Mononuclear cell (primary cell): ENCODE results near the gene CACNG5. TPM values are rescaled to one million over a fixed set of nuclear protein-coding genes. Genes with fewer than 3 reads are reported as not detected.
"Not testable (repeated sequence)": the region's sequence is repeated elsewhere in the genome, so short reads cannot be mapped to it uniquely, and the experiment has no call there.

ENCODE experiments used
- H3K27me3 ChIP-seq: 2 replicates; pipeline ENCODE4 v1.6.0; 2011; ENCODE audit warnings: low read length, control low read depth; ENCODE audit not compliant: insufficient read depth
- H3K4me1 ChIP-seq: 2 replicates; pipeline ENCODE4 v1.5.1; 2011; ENCODE audit warnings: mild to moderate bottlenecking, low read length, control low read depth; ENCODE audit not compliant: insufficient read depth
- H3K4me3 ChIP-seq: 2 replicates; pipeline ENCODE4 v1.5.1; 2011; ENCODE audit warnings: mild to moderate bottlenecking, low read length, moderate library complexity
- H3K9me3 ChIP-seq: 2 replicates; pipeline ENCODE4 v1.5.1; 2011; ENCODE audit warnings: low read depth, mild to moderate bottlenecking, control low read depth, low read length
- total RNA-seq: library from RNA; depleted of rRNA; stranded (reverse); fragments of >200 nt; gene quantifications from one replicate; pipeline ENCODE4 v1.2.3, GENCODE V29; 2012

The CACNG5 gene
- total RNA-seq, 1 donor: not detected

- Histone ChIP-seq H3K9me3 (no peaks in the 10 kb centered on the region), H3K27me3 (no peaks in the 10 kb centered on the region), H3K4me1 (no peaks in the 10 kb centered on the region), H3K4me3 (no peak overlapping the region)
Measured at GRCh38 chr17:66898536-66898935, 63.6 kb downstream of the CACNG5 start.

- Histone ChIP-seq H3K27me3 (no peaks in the 10 kb centered on the region), H3K9me3 (no peaks in the 10 kb centered on the region), H3K4me3 (no peak overlapping the region), H3K4me1 (no peaks in the 10 kb centered on the region)
Measured at GRCh38 chr17:66900126-66901010, 65.5 kb downstream of the CACNG5 start.

DNA sequence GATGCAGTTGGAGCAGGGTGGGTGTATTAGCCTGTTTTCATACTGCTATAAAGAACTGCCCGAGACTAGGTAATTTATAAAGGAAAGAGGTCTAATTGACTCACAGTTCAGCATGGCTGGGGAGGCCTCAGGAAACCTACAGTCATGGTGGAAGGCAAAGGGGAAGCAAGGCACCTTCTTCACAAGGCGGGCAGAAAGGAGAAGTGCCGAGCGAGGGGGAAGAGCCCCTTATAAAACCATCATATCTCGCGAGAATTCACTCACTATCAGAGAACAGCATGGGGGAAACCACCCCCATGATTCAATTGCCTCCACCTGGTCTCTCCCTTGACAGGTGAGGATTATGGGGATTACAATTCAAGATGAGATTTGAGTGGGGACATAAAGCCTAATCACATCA, 68.4 kb downstream of the CACNG5 start:
- not testable (repeated sequence) for H3K27me3 ChIP-seq

DNA sequence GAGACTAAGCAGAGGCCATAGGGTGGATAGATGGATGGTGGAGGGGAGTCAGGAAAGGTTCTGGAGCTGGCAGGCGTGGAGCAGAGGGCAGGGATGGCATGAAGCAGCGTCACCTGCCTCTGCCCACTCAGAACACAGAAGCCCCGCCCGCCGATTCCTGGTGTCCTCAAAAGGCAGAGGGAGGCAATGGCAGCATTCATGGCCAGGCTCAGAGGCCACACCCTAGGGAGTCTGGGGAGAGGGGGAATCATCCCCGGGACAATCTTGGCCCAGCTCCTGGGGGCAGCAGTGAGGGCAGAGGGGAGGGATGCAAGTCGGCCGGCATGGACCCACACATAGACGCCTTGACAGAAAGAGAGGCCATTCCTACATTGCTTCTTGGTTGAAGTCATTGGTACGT, 68.9 kb downstream of the CACNG5 start:
- Histone ChIP-seq H3K9me3 (no peaks in the 10 kb centered on the region), H3K4me1 (no peaks in the 10 kb centered on the region), H3K27me3 (no peaks in the 10 kb centered on the region), H3K4me3 (no peak overlapping the region)

More for the DNA sequence above, 68.4 kb downstream of the CACNG5 start:
- H3K4me3 ChIP-seq, H3K9me3 ChIP-seq, H3K4me1 ChIP-seq: not testable (repeated sequence)

DNA sequence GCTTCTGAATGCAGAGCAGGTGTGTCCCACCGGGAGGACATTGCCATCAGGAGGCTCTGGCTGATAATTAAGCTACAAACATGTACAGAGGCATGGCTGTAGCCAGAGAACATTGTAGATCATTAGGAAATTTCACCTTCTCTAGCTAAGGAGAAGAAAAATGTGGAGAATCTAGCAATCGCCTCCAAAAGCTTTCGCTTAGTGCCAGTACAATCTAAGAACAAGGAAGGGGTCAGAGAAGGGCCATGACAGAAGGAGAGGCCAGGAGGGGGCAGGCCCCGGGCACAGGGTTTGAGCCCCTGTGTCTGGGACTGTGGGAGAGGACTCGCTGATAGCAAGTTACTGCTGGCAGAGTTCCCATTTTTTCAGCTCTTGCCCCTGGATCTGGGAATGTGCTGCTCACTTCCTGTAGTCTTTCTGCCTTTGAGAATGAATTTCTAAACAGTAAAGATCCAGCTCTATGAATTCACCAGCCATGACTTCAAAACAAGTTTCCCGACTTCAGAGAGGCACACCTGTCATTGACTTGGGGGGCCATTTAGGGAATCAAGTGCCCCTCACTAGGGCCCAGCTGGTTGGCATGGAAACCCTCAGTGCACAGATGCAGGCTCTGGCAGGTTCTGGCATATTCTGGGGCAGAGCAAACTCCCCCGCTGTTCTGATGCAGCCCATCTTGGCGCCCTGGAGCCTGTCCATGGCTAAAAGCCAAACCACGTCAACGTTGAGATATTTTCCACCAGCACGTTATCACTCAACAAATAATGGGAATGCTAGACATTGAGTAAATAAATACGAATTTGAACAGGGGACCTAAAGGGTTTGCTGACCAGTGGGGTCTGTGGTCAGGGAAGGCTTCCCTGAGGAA, 70.1 kb downstream of the CACNG5 start:
- Histone ChIP-seq H3K4me1 (no peaks in the 10 kb centered on the region), H3K9me3 (no peaks in the 10 kb centered on the region), H3K27me3 (no peaks in the 10 kb centered on the region)

DNA sequence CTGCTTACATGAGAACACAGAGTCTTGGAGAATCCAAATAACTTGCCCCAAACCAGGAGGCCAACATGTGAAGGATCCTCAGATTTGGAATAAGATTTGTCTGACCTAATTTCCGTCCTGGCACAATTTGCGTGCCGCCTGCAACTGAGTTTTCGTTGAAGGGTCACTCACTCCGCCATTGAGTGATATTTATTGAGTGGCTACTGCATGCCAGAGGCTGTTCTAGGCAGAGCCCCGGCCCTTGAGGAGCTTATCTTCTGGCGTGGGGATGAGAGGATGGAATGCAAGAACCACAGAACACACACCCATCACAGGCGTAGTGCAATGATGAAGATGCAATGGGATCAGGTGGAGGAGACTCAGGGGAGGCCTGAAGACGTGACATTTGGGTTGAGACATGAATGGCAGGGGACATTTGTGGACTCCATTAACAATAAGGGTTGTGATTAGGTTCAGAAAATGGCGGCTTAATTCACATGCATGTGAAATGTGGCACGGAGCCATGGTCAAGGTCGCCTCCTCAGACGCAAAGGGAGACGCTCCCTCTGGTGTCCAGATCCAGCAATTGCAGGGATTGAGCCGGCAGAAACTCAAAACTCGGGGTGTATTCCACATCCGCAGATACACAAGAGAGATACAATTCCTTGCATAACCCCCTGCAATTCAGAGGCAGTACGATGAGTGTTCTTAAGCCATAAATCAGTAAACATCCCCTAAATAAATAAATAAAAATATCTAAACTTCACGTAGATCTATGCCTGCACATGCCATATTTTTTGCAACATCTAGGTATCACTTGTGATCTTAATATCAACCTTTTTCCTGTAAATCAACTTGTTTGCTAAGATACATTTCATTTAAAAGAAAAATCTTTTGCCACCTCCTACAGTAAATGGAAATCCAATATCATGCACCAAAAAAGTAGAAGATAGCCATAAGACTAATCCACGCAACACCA, 71.7 kb downstream of the CACNG5 start:
- H3K27me3 ChIP-seq: no peaks in the 10 kb centered on the region
- no peak overlapping the region for H3K4me3 ChIP-seq
- H3K4me1 ChIP-seq: no peaks in the 10 kb centered on the region
- H3K9me3 ChIP-seq: no peaks in the 10 kb centered on the region

More for the DNA sequence above, 70.1 kb downstream of the CACNG5 start:
- no peak overlapping the region for H3K4me3 ChIP-seq

- H3K4me1 ChIP-seq: no peaks in the 10 kb centered on the region
- no peaks in the 10 kb centered on the region for H3K27me3 ChIP-seq
- H3K4me3 ChIP-seq: no peak overlapping the region
- no peaks in the 10 kb centered on the region for H3K9me3 ChIP-seq
Measured at GRCh38 chr17:66909804-66910373, 75.0 kb downstream of the CACNG5 start.

GRCh38 chr17:66910651-66911285, 75.9 kb downstream of the CACNG5 start:
- no peaks in the 10 kb centered on the region for H3K4me1 ChIP-seq
- H3K9me3 ChIP-seq: no peaks in the 10 kb centered on the region
- H3K27me3 ChIP-seq: no peaks in the 10 kb centered on the region
- H3K4me3 ChIP-seq: no peak overlapping the region

GRCh38 chr17:66915204-66915611, 80.3 kb downstream of the CACNG5 start:
- H3K4me1 ChIP-seq: no peaks in the 10 kb centered on the region
- H3K4me3 ChIP-seq: no peak overlapping the region

GRCh38 chr17:66915792-66916191, 80.9 kb downstream of the CACNG5 start:
- H3K9me3 ChIP-seq: no peaks in the 10 kb centered on the region
- H3K4me1 ChIP-seq: no peaks in the 10 kb centered on the region
- H3K4me3 ChIP-seq: no peak overlapping the region
- H3K27me3 ChIP-seq: no peaks in the 10 kb centered on the region

More at GRCh38 chr17:66915204-66915611, 80.3 kb downstream of the CACNG5 start:
- no peaks in the 10 kb centered on the region for H3K9me3 ChIP-seq
- no peaks in the 10 kb centered on the region for H3K27me3 ChIP-seq

GRCh38 chr17:66916946-66917345, 82.0 kb downstream of the CACNG5 start:
- Histone ChIP-seq H3K27me3 (no peaks in the 10 kb centered on the region), H3K4me1 (no peaks in the 10 kb centered on the region), H3K9me3 (no peaks in the 10 kb centered on the region), H3K4me3 (no peak overlapping the region)

GRCh38 chr17:66918896-66919295, 84.0 kb downstream of the CACNG5 start:
- Histone ChIP-seq H3K4me3 (no peak overlapping the region), H3K9me3 (no peaks in the 10 kb centered on the region), H3K4me1 (no peaks in the 10 kb centered on the region), H3K27me3 (no peaks in the 10 kb centered on the region)

- Histone ChIP-seq H3K27me3 (no peaks in the 10 kb centered on the region), H3K4me3 (no peak overlapping the region), H3K4me1 (no peaks in the 10 kb centered on the region), H3K9me3 (no peaks in the 10 kb centered on the region)
Measured at GRCh38 chr17:66920435-66920834, 85.5 kb downstream of the CACNG5 start.

DNA sequence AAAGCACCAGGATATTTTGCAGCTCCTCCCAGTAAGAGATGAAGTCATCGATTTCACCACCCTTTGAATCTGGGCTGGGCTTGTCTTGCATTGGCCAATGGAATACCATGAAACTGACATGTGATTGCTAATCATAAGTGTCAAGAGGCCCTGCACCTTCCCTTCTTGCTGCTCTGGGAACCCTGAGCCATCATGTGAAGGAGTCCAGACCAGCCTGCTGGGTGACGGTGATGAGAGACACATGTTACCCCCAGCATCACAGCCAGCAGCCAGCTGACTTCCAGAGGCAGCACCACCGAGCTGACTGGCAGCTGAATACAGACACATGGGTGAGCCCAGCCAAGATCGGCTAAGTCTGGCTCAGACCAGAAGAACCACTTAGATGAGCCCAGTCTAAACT, 86.0 kb downstream of the CACNG5 start:
- Histone ChIP-seq H3K27me3 (peaks cover under 1% of the 10 kb centered on the region), H3K4me1 (no peaks in the 10 kb centered on the region), H3K9me3 (no peaks in the 10 kb centered on the region), H3K4me3 (no peak overlapping the region)
